GM19468 (cell line): Measurements from ENCODE around the gene TOP3B.
"Not testable (repeated sequence)": the region's sequence is repeated elsewhere in the genome, so short reads cannot be mapped to it uniquely, and the experiment has no call there.

ENCODE experiments used
- ATAC-seq: cut with Tn5 transposase; IDR thresholded peaks from one replicate; pipeline ENCODE4 v1.9.1; 2021; ENCODE audit warnings: mild to moderate bottlenecking, moderate library complexity, moderate number of reproducible peaks; ENCODE audit not compliant: unreplicated experiment; ENCODE audit errors: extremely low read depth

The TOP3B gene

GRCh38 chr22:21947040-21948014, 35.3 kb downstream of the TOP3B start:
- ATAC-seq, result no peak

DNA sequence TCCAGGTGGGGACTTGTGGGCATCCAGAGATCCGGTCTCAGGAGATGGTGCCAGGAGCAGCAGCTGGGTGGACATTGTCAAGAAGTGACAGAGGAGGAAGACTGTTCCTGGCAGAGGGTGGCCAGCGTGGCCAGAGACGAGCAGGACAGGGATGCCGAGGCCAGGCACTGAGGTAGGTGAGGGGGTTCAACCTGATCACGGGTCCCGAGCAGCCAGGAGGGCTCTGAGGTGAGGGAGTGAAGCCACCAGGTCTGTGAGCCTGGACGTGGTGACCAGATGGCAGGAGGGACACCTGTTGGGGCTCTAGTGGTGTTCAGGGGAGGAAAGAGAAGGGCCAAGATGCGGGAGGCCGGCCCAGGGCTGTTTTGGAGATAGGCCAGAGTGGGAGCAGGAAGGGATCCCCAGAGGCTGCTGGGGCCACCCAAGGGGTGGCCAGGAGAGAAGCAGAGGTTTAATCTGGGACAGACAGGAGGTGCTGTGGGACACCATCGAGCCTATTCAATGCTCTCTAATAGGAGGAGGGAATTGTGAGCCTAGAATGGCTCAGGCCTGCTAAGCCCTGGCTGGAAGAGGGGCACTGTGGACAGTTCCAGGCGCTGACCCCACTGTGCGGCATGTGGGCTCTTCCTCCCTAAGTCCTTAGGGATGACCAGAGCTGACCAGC, 36.2 kb downstream of the TOP3B start:
- no peak for ATAC-seq

GRCh38 chr22:21945453-21946261, 36.9 kb downstream of the TOP3B start:
- ATAC-seq, result no peak

- no peak for ATAC-seq
These were observed 37.7 kb downstream of the TOP3B start for GRCh38 chr22:21944871-21945270.

DNA sequence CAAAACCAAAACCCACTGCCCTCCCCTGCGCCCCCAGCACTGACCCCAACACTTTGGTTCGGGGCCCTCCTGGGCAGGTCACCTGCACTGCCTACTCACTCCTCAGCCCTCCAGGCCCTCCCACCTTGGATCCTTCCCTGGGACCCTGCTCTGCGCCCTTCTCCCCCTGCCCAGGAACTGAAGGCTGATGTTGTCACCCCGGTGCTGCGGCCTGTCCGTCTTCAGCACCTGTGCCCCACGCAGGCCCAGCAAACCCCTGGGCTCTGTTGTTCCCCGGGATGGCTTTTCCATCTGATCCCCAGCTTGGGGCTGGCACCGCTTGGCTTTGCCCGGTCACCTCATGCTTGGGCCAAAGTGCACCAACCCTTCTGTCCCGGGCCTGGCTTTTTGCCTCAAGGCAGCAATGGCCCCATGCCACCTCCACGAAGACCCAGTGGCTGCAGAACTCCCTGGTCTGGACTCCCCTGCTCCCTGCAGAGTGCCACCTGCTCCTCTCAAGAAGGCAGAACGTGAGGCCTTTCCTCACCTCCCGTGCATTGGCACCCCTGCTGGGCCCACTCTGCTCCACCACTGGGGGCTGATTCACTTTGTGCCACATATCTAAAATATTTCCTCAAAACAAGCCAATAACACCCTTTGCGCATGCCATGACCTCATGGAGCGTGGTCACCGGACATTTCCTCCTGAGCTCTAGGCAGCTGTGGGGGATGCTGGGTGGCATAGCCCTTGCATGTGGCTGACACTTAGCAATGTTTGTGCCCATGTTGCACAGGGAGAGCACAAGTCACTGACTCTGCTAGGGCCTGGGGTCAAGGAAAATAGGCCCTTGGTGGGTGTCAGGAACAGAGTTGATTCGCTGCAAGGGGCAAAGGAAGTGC, 38.8 kb downstream of the TOP3B start:
- ATAC-seq, result no peak

GRCh38 chr22:21942407-21943343, 39.9 kb downstream of the TOP3B start:
- ATAC-seq, result no peak

- ATAC-seq, result no peak
These were observed 40.7 kb downstream of the TOP3B start for GRCh38 chr22:21941921-21942320.

DNA sequence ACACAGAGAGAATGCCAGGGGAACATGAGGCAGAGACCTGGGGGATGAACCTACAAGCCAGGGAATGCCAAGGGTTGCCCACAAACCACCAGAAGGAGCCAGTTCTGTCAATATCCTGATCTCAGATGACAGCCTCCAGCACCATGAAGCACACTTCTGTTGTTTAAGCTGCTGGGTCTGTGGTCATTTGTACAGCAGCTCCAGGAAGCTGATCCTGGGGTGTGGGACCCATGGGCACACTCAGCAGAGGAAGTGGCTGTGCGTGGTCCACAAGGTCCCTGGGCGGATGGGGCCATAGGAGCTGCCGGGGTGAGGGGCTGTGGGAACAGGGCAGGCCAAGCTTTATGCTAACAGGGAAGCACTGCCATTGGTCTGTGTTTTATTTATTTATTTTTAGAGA, 42.1 kb downstream of the TOP3B start:
- no peak for ATAC-seq

DNA sequence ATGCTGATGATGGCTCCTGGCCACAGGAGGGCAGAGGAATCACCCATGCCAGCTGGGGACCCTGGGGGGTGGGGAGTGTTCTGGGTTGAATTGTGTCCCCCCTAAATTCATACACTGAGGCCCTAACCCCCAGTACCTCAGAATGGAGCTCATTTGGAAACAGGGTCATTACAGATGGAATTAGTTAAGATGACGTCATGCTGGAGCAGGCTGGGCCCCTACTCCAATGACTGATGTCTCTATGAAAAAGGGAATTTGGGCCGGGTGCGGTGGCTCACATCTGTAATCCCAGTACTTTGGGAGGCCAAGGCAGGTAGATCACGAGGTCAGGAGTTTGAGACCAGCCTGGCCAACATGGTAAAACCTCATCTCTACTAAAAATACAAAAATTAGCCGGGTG, 42.7 kb downstream of the TOP3B start:
- not testable (repeated sequence) for ATAC-seq

DNA sequence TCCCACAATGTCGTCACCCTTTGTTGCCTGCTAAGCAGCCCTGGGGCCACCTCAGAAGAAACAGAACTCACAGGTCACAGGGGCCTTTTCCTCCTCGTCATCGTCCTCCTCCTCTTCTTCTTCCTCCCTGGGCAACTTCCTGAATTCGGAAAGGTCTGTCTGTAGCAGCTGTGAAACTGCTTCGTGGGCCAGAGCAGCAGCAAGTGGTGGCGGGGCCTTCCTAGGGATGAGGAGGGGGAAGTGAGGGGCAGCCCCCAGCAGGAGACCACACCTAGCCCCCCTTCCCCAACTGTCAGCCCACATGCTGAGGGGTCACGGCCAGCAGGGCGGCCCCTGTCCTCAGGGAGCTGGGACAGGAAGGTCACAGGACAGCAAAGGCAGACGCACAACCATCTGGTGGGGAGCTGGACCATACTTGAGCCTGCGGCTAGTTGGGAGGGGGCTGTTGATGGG, 43.1 kb downstream of the TOP3B start:
- ATAC-seq, result no peak

DNA sequence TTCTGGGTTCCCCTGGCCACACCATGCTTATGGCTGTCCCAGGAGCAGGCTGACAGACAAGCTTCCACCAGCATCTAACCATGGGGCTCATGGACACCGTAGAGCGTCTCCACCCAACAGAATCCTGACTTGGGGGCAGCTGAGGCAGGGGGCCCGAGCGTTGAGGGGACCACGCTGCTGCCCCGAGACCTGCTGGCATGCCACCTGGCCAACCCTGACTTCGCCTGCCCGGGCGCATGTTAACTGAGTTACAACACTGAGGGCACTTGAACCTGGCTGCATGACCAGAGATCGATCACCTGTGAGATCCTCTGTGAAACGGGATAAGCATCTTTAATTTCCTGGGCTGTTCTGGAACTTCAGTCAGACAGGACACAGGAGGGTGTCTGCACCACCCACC, 43.7 kb downstream of the TOP3B start:
- no peak for ATAC-seq

DNA sequence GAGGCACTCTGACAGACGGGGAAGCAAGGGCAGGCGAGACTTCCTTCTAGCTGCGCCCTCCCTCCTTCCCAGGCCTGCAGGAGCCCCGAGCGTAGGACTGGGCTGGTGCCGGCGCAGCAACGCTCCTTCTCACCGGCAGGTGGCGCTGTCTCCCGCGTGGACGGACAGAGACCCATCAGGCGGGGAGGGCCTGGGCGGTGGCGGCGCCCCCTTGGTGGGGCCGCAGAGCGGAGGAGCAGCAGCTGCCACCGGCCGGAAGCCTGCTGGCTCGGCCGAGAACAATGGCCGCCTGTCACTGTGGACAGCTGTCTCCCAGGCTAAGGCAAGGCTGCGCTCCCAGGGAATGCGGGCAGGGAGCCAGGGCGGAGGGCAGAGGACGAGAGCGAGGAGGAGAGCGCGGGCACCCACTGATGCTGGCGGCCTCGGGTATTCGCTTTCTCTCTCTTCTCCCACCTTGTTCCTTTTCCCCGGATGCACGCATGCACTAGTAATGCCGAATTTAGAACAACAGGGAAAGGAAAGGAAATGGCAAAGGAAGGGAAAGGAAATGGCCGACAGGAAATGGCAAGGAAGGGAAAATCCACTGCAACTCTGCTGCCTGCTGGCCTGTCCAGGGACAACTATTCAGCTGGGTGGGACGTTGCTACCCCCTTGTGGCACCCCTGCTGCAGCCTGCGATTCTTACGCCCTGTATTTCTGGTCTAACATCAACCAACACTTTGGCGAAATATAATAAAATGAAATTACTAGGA, 44.3 kb downstream of the TOP3B start:
- ATAC-seq, result peak; percentile 87

DNA sequence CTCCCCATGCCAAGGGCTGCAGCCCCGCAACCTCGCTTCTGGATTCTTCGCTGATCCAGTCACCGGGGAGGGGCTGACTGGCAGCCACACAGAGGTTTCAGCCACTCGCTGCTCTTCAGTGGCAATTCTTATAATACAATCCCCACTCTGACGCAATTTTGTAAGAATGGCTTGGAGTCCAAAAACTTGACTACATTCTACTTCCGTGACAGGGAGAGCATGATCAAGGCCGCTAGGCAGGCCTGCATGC, 44.8 kb downstream of the TOP3B start:
- ATAC-seq, result no peak

DNA sequence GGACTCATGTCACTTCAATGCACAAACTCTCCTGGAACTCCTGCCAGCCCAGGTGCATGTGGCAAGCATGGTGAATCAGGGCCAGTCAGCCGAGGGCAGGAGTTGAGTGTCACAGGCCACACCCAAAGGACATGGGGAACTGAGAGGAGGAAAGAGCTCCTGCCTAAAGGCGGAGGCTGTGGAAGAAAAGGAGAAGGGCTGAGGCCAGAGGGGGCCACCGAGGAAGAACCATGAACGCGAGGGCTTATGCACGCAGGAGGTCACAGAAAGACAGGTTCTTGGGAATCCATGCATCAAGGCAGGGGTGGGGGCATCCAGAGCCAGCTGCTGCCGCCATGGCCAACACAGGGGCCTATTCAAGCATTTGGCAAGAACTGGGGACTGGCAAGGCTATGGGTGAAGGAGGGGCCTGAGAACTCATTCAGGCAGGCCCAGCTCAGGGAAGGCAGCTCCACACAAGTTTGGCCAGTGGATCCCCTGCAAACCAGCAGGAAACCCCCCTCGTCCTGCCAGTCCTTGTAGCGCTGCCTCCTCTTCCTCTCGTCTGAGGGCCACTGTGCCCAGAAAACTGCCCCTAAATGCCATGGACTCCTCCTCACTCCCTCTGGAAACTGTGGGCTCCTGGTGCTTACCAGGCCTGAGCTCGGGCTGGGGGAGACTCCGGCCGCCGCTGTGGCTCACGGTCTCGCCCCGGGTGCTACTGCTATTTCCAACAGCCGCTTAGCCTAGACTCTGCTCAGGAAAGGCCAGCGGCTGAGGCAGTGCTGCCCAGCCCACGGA, 45.4 kb downstream of the TOP3B start:
- ATAC-seq, result no peak

GRCh38 chr22:21936151-21936775, 46.3 kb downstream of the TOP3B start:
- no peak for ATAC-seq

GRCh38 chr22:21933910-21934309, 48.7 kb downstream of the TOP3B start:
- ATAC-seq, result no peak

DNA sequence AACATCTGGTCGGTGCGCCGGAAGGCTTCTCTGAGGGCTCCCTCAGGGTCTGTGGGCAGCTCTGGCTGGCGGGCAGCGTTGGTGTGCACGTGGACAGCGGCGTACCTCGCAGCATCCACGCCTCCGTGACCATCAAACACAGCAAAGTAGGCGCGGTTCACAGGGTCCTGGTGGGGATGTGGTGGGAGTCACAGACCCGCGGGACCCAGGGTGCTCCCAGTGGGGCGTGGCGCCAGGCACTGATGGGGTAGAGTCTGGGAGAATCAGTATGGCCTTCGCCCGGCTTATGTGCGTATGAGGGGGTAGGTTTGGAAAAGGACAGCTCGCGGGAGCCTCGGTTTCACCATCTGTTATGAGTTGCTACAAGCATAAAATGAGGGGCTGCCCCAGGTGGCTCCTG, 49.2 kb downstream of the TOP3B start:
- no peak for ATAC-seq
